CD4-positive, alpha-beta memory T cell (primary cell): Measurements from ENCODE around the gene RNF220. TPM values are rescaled to one million over a fixed set of nuclear protein-coding genes. Genes with fewer than 3 reads are reported as not detected.

Experiments
- CTCF ChIA-PET: fragments of 350-600 bp; sonication (Branson Sonifier 250); formaldehyde crosslinking; loops from one replicate; lab custom pipeline; 2021; ENCODE audit warnings: inconsistent platforms; ENCODE audit not compliant: partially characterized antibody; lab: Charles Lee
- POLR2A ChIA-PET: fragments of 350-600 bp; sonication (Branson Sonifier 250); formaldehyde crosslinking; loops from one replicate; lab custom pipeline; 2021; ENCODE audit not compliant: partially characterized antibody; lab: Charles Lee
- DNase-seq, 5 donors: peaks; one replicate each; pipeline versions ENCODE4 v3.0.0 to v3.0.0-alpha.2; 2020 to 2022; ENCODE audit warnings: mixed read lengths in 1 of 5
- H3K27ac ChIP-seq: one replicate; pipeline ENCODE4 v1.7.0; 2013; ENCODE audit warnings: low read depth, low read length
- H3K27me3 ChIP-seq: 2 replicates; pipeline ENCODE4 v1.7.0; 2013; ENCODE audit warnings: mild to moderate bottlenecking, low read length, moderate library complexity; ENCODE audit not compliant: insufficient read depth
- H3K36me3 ChIP-seq: 2 replicates; pipeline ENCODE4 v1.7.0; 2013; ENCODE audit warnings: mild to moderate bottlenecking, low read length, moderate library complexity; ENCODE audit not compliant: insufficient read depth
- H3K4me1 ChIP-seq: 2 replicates; pipeline ENCODE4 v1.7.0; 2013; ENCODE audit warnings: mild to moderate bottlenecking, low read length, moderate library complexity; ENCODE audit not compliant: insufficient read depth
- H3K4me3 ChIP-seq, 2 donors: one replicate each; pipeline ENCODE4 v1.7.0; 2013; ENCODE audit warnings: low read length in 2 of 2, mild to moderate bottlenecking in 1 of 2
- H3K9me3 ChIP-seq, 2 donors: one replicate each; pipeline ENCODE4 v1.7.0; 2013; ENCODE audit warnings: low read length in 2 of 2, control low read depth in 1 of 2; ENCODE audit not compliant: control insufficient read depth in 1 of 2
- H3K27ac Mint-ChIP-seq, 7 donors: one replicate each; pipeline ENCODE4 v1.8.0; 2020 to 2021; ENCODE audit warnings: mixed read lengths in 7 of 7, mild to moderate bottlenecking in 6 of 7, inconsistent platforms in 3 of 7, moderate library complexity in 3 of 7
- H3K27me3 Mint-ChIP-seq, 2 donors: one replicate each; pipeline ENCODE4 v1.8.0; 2020 to 2021; ENCODE audit warnings: mixed read lengths in 2 of 2
- H3K36me3 Mint-ChIP-seq, 2 donors: one replicate each; pipeline ENCODE4 v1.8.0; 2020 to 2021; ENCODE audit warnings: mixed read lengths in 2 of 2, inconsistent platforms in 1 of 2, mild to moderate bottlenecking in 1 of 2
- H3K4me1 Mint-ChIP-seq, 4 donors: one replicate each; pipeline ENCODE4 v1.8.0; 2020 to 2021; ENCODE audit warnings: mixed read lengths in 4 of 4, mild to moderate bottlenecking in 1 of 4
- H3K4me3 Mint-ChIP-seq, 8 donors: one replicate each; pipeline ENCODE4 v1.8.0; 2020 to 2021; ENCODE audit warnings: mixed read lengths in 8 of 8, mild to moderate bottlenecking in 7 of 8, moderate library complexity in 6 of 8, inconsistent platforms in 3 of 8
- H3K9me3 Mint-ChIP-seq, 8 donors: one replicate each; pipeline ENCODE4 v1.8.0; 2020 to 2021; ENCODE audit warnings: mixed read lengths in 8 of 8, mild to moderate bottlenecking in 5 of 8, inconsistent platforms in 3 of 8, moderate library complexity in 1 of 8
- intact Hi-C: fragments of 100-400 bp; cut with micrococcal nuclease; formaldehyde crosslinking; loops from one replicate; pipeline ENCODE4 v1.15.1; 2023
- polyA plus RNA-seq, 2 donors: library from polyadenylated mRNA; unstranded; fragments of 300-500 nt; fragmentation: Illumina TruSeq; gene quantifications; one replicate each; pipeline ENCODE4 v1.2.3, GENCODE V29; 2021
- total RNA-seq, 2 experiments: library from RNA; stranded (reverse); gene quantifications; one replicate each; pipeline ENCODE4 v1.2.3, GENCODE V29; 2021

RNF220 gene
- total and polyA plus RNA-seq, 4 experiments from 2014 or later, result 74.7 to 125 (median 111) TPM

GRCh38 chr1:44672961-44673674, 268.1 kb downstream of the RNF220 start:
- Mint-ChIP-seq H3K4me1 (peaks cover 11 to 31% (median 23%) of the 10 kb centered on the region in 4 donors), H3K27me3 (no peaks in the 10 kb centered on the region), H3K27ac (peak overlapping the region; percentile 84 to 94 (median 92)), H3K9me3 (no peaks in the 10 kb centered on the region), H3K4me3 (peak overlapping the region; percentile 89 to 95 (median 90)), H3K36me3 (peaks cover 0 to 3% of the 10 kb centered on the region in 2 donors)
- DNase-seq, result no peak
- peak overlapping the region; percentile 62 to 95 for H3K4me3 ChIP-seq
- intact Hi-C loops, result no loop called here
- no peaks in the 10 kb centered on the region for H3K36me3 ChIP-seq
- POLR2A ChIA-PET, result interaction anchor here (0.8 to 5.0 kb wide), 12 partner anchors 9 to 848 kb away, joined by 3 to 64 read pairs (median 9); partner anchors contain the start of genes DMAP1, PRDX1 and RNU5D-1
- CTCF ChIA-PET, result interaction anchor here (0.7 to 2.5 kb wide), 5 partner anchors 9 to 58 kb away, joined by 3 to 14 read pairs (median 3); partner anchors contain the start of gene RNU5D-1
- peak overlapping the region; percentile 74 for H3K27ac ChIP-seq
- H3K27me3 ChIP-seq, result no peaks in the 10 kb centered on the region
- H3K9me3 ChIP-seq, result no peaks in the 10 kb centered on the region
- peaks cover 25% of the 10 kb centered on the region for H3K4me1 ChIP-seq

- peaks cover 11 to 31% (median 23%) of the 10 kb centered on the region in 4 donors for H3K4me1 Mint-ChIP-seq
- peak overlapping the region; percentile 62 to 95 for H3K4me3 ChIP-seq
- no peaks in the 10 kb centered on the region for H3K27me3 ChIP-seq
- no peaks in the 10 kb centered on the region for H3K36me3 ChIP-seq
- H3K27me3 Mint-ChIP-seq, result no peaks in the 10 kb centered on the region
- H3K4me3 Mint-ChIP-seq, result peak overlapping the region; percentile 89 to 95 (median 90)
- peak overlapping the region; percentile 74 for H3K27ac ChIP-seq
- H3K9me3 Mint-ChIP-seq, result no peaks in the 10 kb centered on the region
- peaks cover 0 to 3% of the 10 kb centered on the region in 2 donors for H3K36me3 Mint-ChIP-seq
- no peaks in the 10 kb centered on the region for H3K9me3 ChIP-seq
- peaks cover 25% of the 10 kb centered on the region for H3K4me1 ChIP-seq
- intact Hi-C loops, result loop anchor here (1.0 to 2.0 kb wide), 5 partner anchors 41 to 1013 kb away; partner anchors contain the start of genes EIF2B3, ERI3, GPBP1L1 and RNU5D-1
- H3K27ac Mint-ChIP-seq, result peak overlapping the region; percentile 84 to 94 (median 92)
- POLR2A ChIA-PET, result interaction anchor here (0.6 to 5.0 kb wide), 21 partner anchors 10 to 1015 kb away, joined by 3 to 64 read pairs (median 3); partner anchors contain the start of genes DMAP1, MUTYH, PLK3 and PRDX1
- CTCF ChIA-PET, result interaction anchor here (0.7 to 3.5 kb wide), 9 partner anchors 9 to 102 kb away, joined by 3 to 16 read pairs (median 3); partner anchors contain the start of gene RNU5D-1
- peak in 1 of 5 donors; percentile 10 for DNase-seq
Measured at GRCh38 chr1:44673675-44674112, 268.6 kb downstream of the RNF220 start.

GRCh38 chr1:44674113-44675000, 269.3 kb downstream of the RNF220 start, which contains the start of the genes ARMH1 and TMEM53:
Gene ARMH1 (plus strand): TSS chr1:44674714. CDS start chr1:44689698, 14,984 bp downstream.
Gene TMEM53 (minus strand): TSS chr1:44674481. CDS start chr1:44674391, 90 bp downstream.
- intact Hi-C loops, result loop anchor here (1.0 to 2.0 kb wide), 5 partner anchors 42 to 1012 kb away; partner anchors contain the start of genes EIF2B3, ERI3, GPBP1L1 and RNU5D-1
- H3K36me3 Mint-ChIP-seq, result peaks cover 0 to 3% of the 10 kb centered on the region in 2 donors
- H3K9me3 Mint-ChIP-seq, result no peaks in the 10 kb centered on the region
- Histone ChIP-seq H3K9me3 (no peaks in the 10 kb centered on the region), H3K36me3 (no peaks in the 10 kb centered on the region), H3K27ac (peak within 1 kb of the TSS; percentile 74), H3K4me1 (peaks cover 25% of the 10 kb centered on the region), H3K27me3 (no peaks in the 10 kb centered on the region), H3K4me3 (peak within 1 kb of the TSS; percentile 62 to 95)
- H3K4me1 Mint-ChIP-seq, result peaks cover 11 to 31% (median 23%) of the 10 kb centered on the region in 4 donors
- peak; percentile 96 to 98 (median 97) for DNase-seq
- ChIA-PET POLR2A (interaction anchor here (0.6 to 5.0 kb wide), 21 partner anchors 10 to 1014 kb away, joined by 3 to 64 read pairs (median 3); partner anchors contain the start of genes DMAP1, MUTYH, PLK3 and PRDX1), CTCF (interaction anchor here (0.8 to 3.5 kb wide), 9 partner anchors 9 to 103 kb away, joined by 3 to 16 read pairs (median 4); partner anchors contain the start of gene RNU5D-1)
- H3K27me3 Mint-ChIP-seq, result no peaks in the 10 kb centered on the region
- H3K27ac Mint-ChIP-seq, result peak within 1 kb of the TSS; percentile 87 to 94 (median 93)
- peak within 1 kb of the TSS; percentile 89 to 95 (median 90) for H3K4me3 Mint-ChIP-seq

GRCh38 chr1:44675186-44675585, 270.1 kb downstream of the RNF220 start:
- H3K4me3 Mint-ChIP-seq, result peak overlapping the region in 6 of 8 donors; percentile 89 to 95 (median 90)
- CTCF ChIA-PET, result interaction anchor here (0.9 to 3.5 kb wide), 4 partner anchors 10 to 628 kb away, joined by 3 to 16 read pairs (median 5); no protein-coding TSS in a partner anchor

GRCh38 chr1:44676484-44677200, 271.6 kb downstream of the RNF220 start:
- Mint-ChIP-seq H3K4me3 (no peak overlapping the region), H3K9me3 (no peaks in the 10 kb centered on the region), H3K27ac (no peak overlapping the region), H3K4me1 (peaks cover 11 to 31% (median 22%) of the 10 kb centered on the region in 4 donors), H3K27me3 (no peaks in the 10 kb centered on the region), H3K36me3 (peaks cover 2 to 3% of the 10 kb centered on the region in 2 donors)
- H3K9me3 ChIP-seq, result no peaks in the 10 kb centered on the region
- no peak for DNase-seq
- intact Hi-C loops, result no loop called here
- no peaks in the 10 kb centered on the region for H3K36me3 ChIP-seq
- H3K4me1 ChIP-seq, result peaks cover 25% of the 10 kb centered on the region
- H3K27ac ChIP-seq, result no peak overlapping the region
- ChIA-PET POLR2A (interaction anchor here (1.2 to 5.0 kb wide), 3 partner anchors 42 to 98 kb away, joined by 3 to 64 read pairs (median 5); partner anchors contain the start of gene RPS8), CTCF (interaction anchor here (1.9 to 3.5 kb wide), 2 partner anchors 12 to 25 kb away, joined by 7 to 16 read pairs; no protein-coding TSS in a partner anchor)
- no peak overlapping the region for H3K4me3 ChIP-seq
- H3K27me3 ChIP-seq, result no peaks in the 10 kb centered on the region

More at GRCh38 chr1:44675186-44675585, 270.1 kb downstream of the RNF220 start:
- Mint-ChIP-seq H3K36me3 (peaks cover 2 to 3% of the 10 kb centered on the region in 2 donors), H3K9me3 (no peaks in the 10 kb centered on the region), H3K4me1 (peaks cover 11 to 31% (median 23%) of the 10 kb centered on the region in 4 donors), H3K27me3 (no peaks in the 10 kb centered on the region), H3K27ac (peak overlapping the region; percentile 87 to 94 (median 93))
- Histone ChIP-seq H3K9me3 (no peaks in the 10 kb centered on the region), H3K4me3 (no peak overlapping the region), H3K27me3 (no peaks in the 10 kb centered on the region), H3K4me1 (peaks cover 25% of the 10 kb centered on the region), H3K27ac (no peak overlapping the region), H3K36me3 (no peaks in the 10 kb centered on the region)
- intact Hi-C loops, result loop anchor here (2.0 kb wide), 2 partner anchors 56 to 1012 kb away; partner anchors contain the start of genes GPBP1L1 and RNU5D-1
- DNase-seq, result no peak
- POLR2A ChIA-PET, result interaction anchor here (0.9 to 5.0 kb wide), 7 partner anchors 21 to 1013 kb away, joined by 3 to 64 read pairs (median 12); partner anchors contain the start of gene RNU5D-1
